HL-60 (cell line): ENCODE results near the gene DUSP28.
A peak's percentile ranks its signal among the peaks of the same experiment; 100 is the strongest.

Source experiments
- DNase-seq, 2 experiments: peaks; one replicate each; pipeline ENCODE4 v3.0.0-alpha.2; 2010 to 2020; ENCODE audit warnings: low read depth in 1 of 2, low spot score in 1 of 2
- H3K27ac ChIP-seq: fragments of 250-450 bp; sonication (Bioruptor Pico); replicated peaks from 2 replicates; pipeline ENCODE4 v1.5.1; 2020; ENCODE audit warnings: mild to moderate bottlenecking, moderate library complexity
- H3K27me3 ChIP-seq: fragments of 250-450 bp; sonication (Bioruptor Pico); 2 replicates; pipeline ENCODE4 v1.5.1; 2021; ENCODE audit warnings: mild to moderate bottlenecking, moderate library complexity; ENCODE audit not compliant: insufficient read depth, poor library complexity, severe bottlenecking
- H3K4me3 ChIP-seq: replicated peaks from 2 replicates; pipeline ENCODE4 v1.5.1; 2011; ENCODE audit warnings: mild to moderate bottlenecking, control low read depth, low read length; ENCODE audit not compliant: insufficient read depth
- GABPA ChIP-seq: IDR thresholded peaks from 2 replicates; pipeline ENCODE4 v1.6.1; 2012; ENCODE audit warnings: low read depth
- POLR2AphosphoS5 ChIP-seq: IDR thresholded peaks from 2 replicates; pipeline ENCODE4 v1.6.1; 2012; ENCODE audit warnings: low read depth
- SPI1 ChIP-seq: IDR thresholded peaks from 2 replicates; pipeline ENCODE4 v1.6.1; 2012; ENCODE audit warnings: low read depth, mild to moderate bottlenecking, borderline replicate concordance
- TF ChIP-seq, protein P1 (sequence below): IDR thresholded peaks from one replicate; pipeline ENCODE4 v1.5.1; 2011; ENCODE audit warnings: low read length, control low read depth, inconsistent platforms; ENCODE audit not compliant: insufficient read depth
- TF ChIP-seq, protein P2 (sequence below): IDR thresholded peaks from 2 replicates; pipeline ENCODE4 v1.6.1; 2012; ENCODE audit warnings: low read depth; ENCODE audit not compliant: insufficient replicate concordance

DUSP28 gene

DNA sequence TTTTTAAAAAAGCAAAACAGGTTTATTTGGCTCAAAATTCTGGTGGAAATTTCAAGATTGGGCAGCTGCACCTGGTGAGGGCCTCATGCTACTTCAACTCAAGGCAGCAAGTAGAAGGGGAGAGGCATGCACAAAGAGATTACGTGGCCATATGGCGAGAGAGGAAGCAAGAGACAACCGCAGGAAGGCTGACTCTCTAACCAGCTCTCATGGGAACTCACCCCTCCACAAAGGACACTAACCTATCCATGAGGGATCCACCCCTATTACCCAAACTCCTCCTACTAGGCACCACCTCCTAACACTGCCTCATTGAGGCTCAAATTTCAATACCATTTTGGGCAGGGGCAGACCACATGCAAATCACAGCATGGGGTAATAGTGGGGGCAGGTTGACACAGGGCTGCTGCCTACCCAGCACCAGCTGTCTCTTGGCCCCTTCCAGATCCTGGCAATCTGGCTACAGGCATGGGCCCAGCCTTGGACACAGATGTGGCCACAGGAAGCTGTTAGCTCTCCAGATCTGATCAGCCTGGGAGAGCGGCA lies 24.4 kb downstream of the DUSP28 start:
- H3K27ac ChIP-seq = peak overlapping the region; percentile 43
- DNase-seq = peak; percentile 91 to 94
- TF ChIP-seq SPI1 = peak; percentile 34; the same call in 1 of the 2 replicates
- TF ChIP-seq, protein P1, sequence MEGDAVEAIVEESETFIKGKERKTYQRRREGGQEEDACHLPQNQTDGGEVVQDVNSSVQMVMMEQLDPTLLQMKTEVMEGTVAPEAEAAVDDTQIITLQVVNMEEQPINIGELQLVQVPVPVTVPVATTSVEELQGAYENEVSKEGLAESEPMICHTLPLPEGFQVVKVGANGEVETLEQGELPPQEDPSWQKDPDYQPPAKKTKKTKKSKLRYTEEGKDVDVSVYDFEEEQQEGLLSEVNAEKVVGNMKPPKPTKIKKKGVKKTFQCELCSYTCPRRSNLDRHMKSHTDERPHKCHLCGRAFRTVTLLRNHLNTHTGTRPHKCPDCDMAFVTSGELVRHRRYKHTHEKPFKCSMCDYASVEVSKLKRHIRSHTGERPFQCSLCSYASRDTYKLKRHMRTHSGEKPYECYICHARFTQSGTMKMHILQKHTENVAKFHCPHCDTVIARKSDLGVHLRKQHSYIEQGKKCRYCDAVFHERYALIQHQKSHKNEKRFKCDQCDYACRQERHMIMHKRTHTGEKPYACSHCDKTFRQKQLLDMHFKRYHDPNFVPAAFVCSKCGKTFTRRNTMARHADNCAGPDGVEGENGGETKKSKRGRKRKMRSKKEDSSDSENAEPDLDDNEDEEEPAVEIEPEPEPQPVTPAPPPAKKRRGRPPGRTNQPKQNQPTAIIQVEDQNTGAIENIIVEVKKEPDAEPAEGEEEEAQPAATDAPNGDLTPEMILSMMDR = no peak
- TF ChIP-seq POLR2AphosphoS5 = peak; percentile 73
- no peak overlapping the region for H3K4me3 ChIP-seq
- no peaks in the 10 kb centered on the region for H3K27me3 ChIP-seq

DNA sequence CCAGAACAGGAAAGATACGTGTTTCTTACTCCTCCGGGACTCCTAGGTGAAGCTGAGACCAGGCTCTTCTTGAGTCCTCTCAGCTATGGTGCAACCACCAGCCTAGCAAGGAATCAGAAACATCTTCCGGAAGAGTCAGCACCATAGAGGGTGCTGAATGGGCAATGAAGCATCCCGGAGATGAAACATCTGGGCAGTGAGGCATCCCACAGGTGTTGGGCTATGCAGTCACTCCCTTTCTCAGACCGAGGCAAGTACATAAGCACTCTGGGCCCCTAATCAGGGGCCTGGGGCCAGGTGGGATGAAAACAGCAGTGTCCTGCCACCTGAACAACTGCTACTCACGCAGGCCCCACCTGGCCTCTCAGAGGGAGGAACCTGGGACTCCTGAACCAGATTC lies 24.9 kb downstream of the DUSP28 start:
- Histone ChIP-seq H3K27ac (no peak overlapping the region), H3K4me3 (peak overlapping the region; percentile 84), H3K27me3 (no peaks in the 10 kb centered on the region)
- DNase-seq = no peak
- TF ChIP-seq SPI1 (no peak), GABPA (no peak), POLR2AphosphoS5 (no peak)
- TF ChIP-seq, protein P2, sequence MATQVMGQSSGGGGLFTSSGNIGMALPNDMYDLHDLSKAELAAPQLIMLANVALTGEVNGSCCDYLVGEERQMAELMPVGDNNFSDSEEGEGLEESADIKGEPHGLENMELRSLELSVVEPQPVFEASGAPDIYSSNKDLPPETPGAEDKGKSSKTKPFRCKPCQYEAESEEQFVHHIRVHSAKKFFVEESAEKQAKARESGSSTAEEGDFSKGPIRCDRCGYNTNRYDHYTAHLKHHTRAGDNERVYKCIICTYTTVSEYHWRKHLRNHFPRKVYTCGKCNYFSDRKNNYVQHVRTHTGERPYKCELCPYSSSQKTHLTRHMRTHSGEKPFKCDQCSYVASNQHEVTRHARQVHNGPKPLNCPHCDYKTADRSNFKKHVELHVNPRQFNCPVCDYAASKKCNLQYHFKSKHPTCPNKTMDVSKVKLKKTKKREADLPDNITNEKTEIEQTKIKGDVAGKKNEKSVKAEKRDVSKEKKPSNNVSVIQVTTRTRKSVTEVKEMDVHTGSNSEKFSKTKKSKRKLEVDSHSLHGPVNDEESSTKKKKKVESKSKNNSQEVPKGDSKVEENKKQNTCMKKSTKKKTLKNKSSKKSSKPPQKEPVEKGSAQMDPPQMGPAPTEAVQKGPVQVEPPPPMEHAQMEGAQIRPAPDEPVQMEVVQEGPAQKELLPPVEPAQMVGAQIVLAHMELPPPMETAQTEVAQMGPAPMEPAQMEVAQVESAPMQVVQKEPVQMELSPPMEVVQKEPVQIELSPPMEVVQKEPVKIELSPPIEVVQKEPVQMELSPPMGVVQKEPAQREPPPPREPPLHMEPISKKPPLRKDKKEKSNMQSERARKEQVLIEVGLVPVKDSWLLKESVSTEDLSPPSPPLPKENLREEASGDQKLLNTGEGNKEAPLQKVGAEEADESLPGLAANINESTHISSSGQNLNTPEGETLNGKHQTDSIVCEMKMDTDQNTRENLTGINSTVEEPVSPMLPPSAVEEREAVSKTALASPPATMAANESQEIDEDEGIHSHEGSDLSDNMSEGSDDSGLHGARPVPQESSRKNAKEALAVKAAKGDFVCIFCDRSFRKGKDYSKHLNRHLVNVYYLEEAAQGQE = no peak
- TF ChIP-seq, protein P1 = no peak

DNA sequence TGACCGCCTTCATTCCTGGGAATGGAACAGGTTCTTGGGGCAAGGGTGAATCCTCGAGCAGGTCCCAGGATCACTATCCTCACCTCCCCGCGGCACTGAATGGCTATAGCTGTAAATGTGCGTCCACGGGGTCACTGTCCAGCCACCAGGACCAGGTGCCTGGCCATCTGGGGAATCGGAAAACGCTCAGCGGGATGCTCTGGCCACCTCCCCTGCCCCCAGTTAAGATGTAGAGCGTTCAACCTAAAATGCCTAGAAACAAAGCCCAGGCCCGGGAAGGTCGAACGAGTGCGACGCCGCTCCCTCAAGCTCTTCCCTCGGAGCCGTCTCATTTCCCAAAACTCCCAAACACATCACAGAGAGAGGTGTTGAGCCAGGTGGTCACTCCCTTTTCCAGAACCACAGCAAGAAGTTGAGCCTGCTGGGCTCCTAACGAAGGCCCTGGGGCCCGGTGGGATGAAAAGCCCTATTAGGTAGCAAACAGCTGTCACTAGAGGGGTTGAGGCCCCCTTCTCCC lies 25.6 kb downstream of the DUSP28 start:
- no peak for DNase-seq
- Histone ChIP-seq H3K4me3 (peak overlapping the region; percentile 84), H3K27me3 (no peaks in the 10 kb centered on the region), H3K27ac (peak overlapping the region; percentile 98)
- TF ChIP-seq POLR2AphosphoS5 (no peak), GABPA (no peak), SPI1 (no peak)
- TF ChIP-seq, protein P1 = no peak
- TF ChIP-seq, protein P2 = no peak
